Measurements from ENCODE around the gene C16orf74.

Gene C16orf74

DNA sequence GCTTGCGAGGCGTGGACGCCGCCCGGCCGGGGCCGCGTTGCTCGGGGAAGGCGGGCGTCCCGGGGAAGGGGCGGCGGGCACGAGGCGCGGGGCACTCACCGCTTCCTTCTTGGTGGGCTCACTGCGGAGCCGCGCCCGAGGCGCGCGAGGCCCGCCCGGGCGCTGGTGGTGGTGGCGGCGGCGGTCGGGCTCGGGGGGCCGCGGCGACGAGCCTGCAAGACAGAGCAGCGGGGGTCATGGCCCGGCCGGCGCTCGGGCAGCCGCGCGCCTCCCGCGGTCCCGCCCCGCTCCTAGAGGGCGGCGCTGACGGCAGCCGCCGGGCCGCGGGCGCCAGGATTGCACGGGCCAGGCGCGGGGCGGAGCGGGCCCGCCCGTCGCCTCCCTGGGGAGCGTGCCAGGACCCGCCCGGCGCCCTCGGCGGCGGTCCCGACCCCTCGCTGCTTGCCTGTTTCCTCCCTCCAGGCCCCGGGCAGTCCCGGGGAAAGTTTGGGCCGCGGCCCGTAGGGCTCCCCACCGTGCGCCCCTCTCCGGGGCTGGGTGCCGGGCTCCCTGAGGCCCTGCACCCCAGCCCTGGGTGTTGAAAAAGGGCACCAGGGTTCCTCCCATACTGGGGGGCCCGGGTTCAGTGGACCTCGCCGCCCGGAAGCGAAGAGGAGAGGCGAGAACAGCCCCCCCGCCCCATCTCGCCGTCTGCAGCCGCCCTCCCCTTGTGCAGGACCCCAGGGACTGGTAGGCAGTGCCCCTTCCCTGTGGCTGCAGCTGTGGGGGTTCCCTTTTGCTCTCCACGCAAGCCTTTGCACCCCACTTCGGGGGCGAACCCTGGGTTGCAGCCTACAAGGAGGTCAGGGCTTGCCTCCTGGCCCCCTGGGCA lies at the start of gene C16orf74:
C16orf74 (minus strand) TSS at position 270 of the 871 bp plus-strand sequence. CDS start 15,879 bp downstream, outside the sequence.
- TF ChIP-seq ZFP3 (CRISPR knock-in tag; IDR thresholded peaks at IDR 0.05) (no peak), TSHZ2 (CRISPR knock-in tag; IDR thresholded peaks at IDR 0.05) (no peak), ZC3H10 (CRISPR knock-in tag; IDR thresholded peaks at IDR 0.05) (no peak), PPARA (CRISPR knock-in tag; IDR thresholded peaks at IDR 0.05; ENCODE audit: borderline replicate concordance) (no peak), CREB5 (CRISPR knock-in tag; IDR thresholded peaks at IDR 0.05; ENCODE audit: low read depth) (no peak), ESRRG (CRISPR knock-in tag; IDR thresholded peaks at IDR 0.05) (no peak), CSRNP3 (CRISPR knock-in tag; IDR thresholded peaks at IDR 0.05) (no peak), TOX (CRISPR knock-in tag; IDR thresholded peaks at IDR 0.05; ENCODE audit: borderline replicate concordance) (no peak), ARNTL (CRISPR knock-in tag; IDR thresholded peaks at IDR 0.05; ENCODE audit: borderline replicate concordance, low read depth) (no peak), POU6F1 (CRISPR knock-in tag; IDR thresholded peaks at IDR 0.05; ENCODE audit: borderline replicate concordance, low read depth) (no peak), TCF4 (CRISPR knock-in tag; IDR thresholded peaks at IDR 0.05; ENCODE audit: borderline replicate concordance) (no peak), ISL1 (CRISPR knock-in tag; IDR thresholded peaks at IDR 0.05) (no peak), RARB (CRISPR knock-in tag; IDR thresholded peaks at IDR 0.05) (no peak), ZNF565 (CRISPR knock-in tag; conservative IDR thresholded peaks at IDR 0.05; ENCODE audit: low read depth) (no peak), ZNF70 (CRISPR knock-in tag; IDR thresholded peaks at IDR 0.05) (no peak), ZNF8 (CRISPR knock-in tag; IDR thresholded peaks at IDR 0.05) (no peak), BACH2 (CRISPR knock-in tag; IDR thresholded peaks at IDR 0.05; ENCODE audit: borderline replicate concordance) (no peak), GLIS3 (CRISPR knock-in tag; IDR thresholded peaks at IDR 0.05) (no peak), SNAI2 (CRISPR knock-in tag; IDR thresholded peaks at IDR 0.05) (no peak)
- ATAC-seq, result peak; percentile 79

DNA sequence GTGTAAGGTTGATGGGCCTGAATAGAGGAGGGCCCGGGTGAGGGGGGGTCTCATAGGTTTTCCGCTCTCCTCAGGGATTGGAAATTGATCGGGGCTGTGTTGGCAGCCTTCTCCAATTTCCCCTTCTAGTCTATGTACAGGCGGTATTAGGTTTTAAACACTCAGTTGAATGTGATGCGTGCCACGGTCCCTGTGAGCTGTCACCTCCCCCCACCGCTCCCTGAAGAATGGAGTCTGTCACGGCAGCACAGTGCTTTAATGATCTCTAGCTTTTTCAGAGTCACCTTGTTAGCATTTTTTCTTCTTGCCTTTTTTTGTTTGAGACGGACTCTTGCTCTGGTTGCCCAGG lies 49.4 kb upstream of the C16orf74 start:
- ATAC-seq, result no peak
- TF ChIP-seq ZNF565 (CRISPR knock-in tag; conservative IDR thresholded peaks at IDR 0.05; ENCODE audit: low read depth) (no peak), CSRNP3 (CRISPR knock-in tag; IDR thresholded peaks at IDR 0.05) (no peak), TOX (CRISPR knock-in tag; IDR thresholded peaks at IDR 0.05; ENCODE audit: borderline replicate concordance) (no peak), TCF4 (CRISPR knock-in tag; IDR thresholded peaks at IDR 0.05; ENCODE audit: borderline replicate concordance) (no peak), POU6F1 (CRISPR knock-in tag; IDR thresholded peaks at IDR 0.05; ENCODE audit: borderline replicate concordance, low read depth) (no peak), PPARA (CRISPR knock-in tag; IDR thresholded peaks at IDR 0.05; ENCODE audit: borderline replicate concordance) (no peak), ZNF8 (CRISPR knock-in tag; IDR thresholded peaks at IDR 0.05) (no peak), ARNTL (CRISPR knock-in tag; IDR thresholded peaks at IDR 0.05; ENCODE audit: borderline replicate concordance, low read depth) (no peak)
